ENCODE measurements around the gene SPG7. TPM values are rescaled to one million over a fixed set of nuclear protein-coding genes. Genes with fewer than 3 reads are reported as not detected.
"Not testable (repeated sequence)": the region's sequence is repeated elsewhere in the genome, so short reads cannot be mapped to it uniquely, and the experiment has no call there.

Gene SPG7
- polyA plus RNA-seq, 1 experiment: 50.1 TPM

- no peak for DNase-seq (ENCODE audit: low read depth, low spot score)
- no peak for TF ChIP-seq CTCF (IDR thresholded peaks at IDR 0.05; ENCODE audit: low read depth, low read length)
- POLR2A ChIA-PET: no interaction called here
Observed at GRCh38 chr16:89583895-89584644, 75.9 kb downstream of the SPG7 start.

GRCh38 chr16:89584768-89585549 is 76.8 kb downstream of the SPG7 start:
- Histone ChIP-seq H3K4me3 (ENCODE audit: low read depth, low read length) (no peak overlapping the region), H3K9me3 (ENCODE audit: control insufficient read depth, insufficient read depth, low read length) (peaks cover 13% of the 10 kb centered on the region), H3K27me3 (ENCODE audit: control insufficient read depth, insufficient read depth, low read length) (no peaks in the 10 kb centered on the region), H3K27ac (ENCODE audit: low read depth, low read length) (no peak overlapping the region)
- DNase-seq (ENCODE audit: low read depth, low spot score): no peak
- no peak for TF ChIP-seq CTCF (IDR thresholded peaks at IDR 0.05; ENCODE audit: low read depth, low read length)
- ChIA-PET POLR2A (no interaction called here), CTCF (interaction anchor here (0.5 to 0.8 kb wide), 2 partner anchors 8 to 30 kb away, joined by 3 read pairs; no protein-coding TSS in a partner anchor)

More at GRCh38 chr16:89583895-89584644, 75.9 kb downstream of the SPG7 start:
- peaks cover 19% of the 10 kb centered on the region for H3K9me3 ChIP-seq (ENCODE audit: control insufficient read depth, insufficient read depth, low read length)
- H3K4me3 ChIP-seq (ENCODE audit: low read depth, low read length): no peak overlapping the region
- H3K27ac ChIP-seq (ENCODE audit: low read depth, low read length): no peak overlapping the region
- H3K27me3 ChIP-seq (ENCODE audit: control insufficient read depth, insufficient read depth, low read length): no peaks in the 10 kb centered on the region
- CTCF ChIA-PET: interaction anchor here (0.5 to 0.8 kb wide), 2 partner anchors 31 to 262 kb away, joined by 3 read pairs; no protein-coding TSS in a partner anchor

- no peak for TF ChIP-seq CTCF (IDR thresholded peaks at IDR 0.05; ENCODE audit: low read depth, low read length)
Observed at GRCh38 chr16:89586218-89586617, 78.0 kb downstream of the SPG7 start.

GRCh38 chr16:89586853-89587252 is 78.7 kb downstream of the SPG7 start:
- no peak overlapping the region for H3K4me3 ChIP-seq (ENCODE audit: low read depth, low read length)
- H3K9me3 ChIP-seq (ENCODE audit: control insufficient read depth, insufficient read depth, low read length): peaks cover 9% of the 10 kb centered on the region; the same call in 1 of the 2 replicates
- no peak for TF ChIP-seq CTCF (IDR thresholded peaks at IDR 0.05; ENCODE audit: low read depth, low read length)
- CTCF ChIA-PET: no interaction called here
- H3K27ac ChIP-seq (ENCODE audit: low read depth, low read length): peak overlapping the region; percentile 21
- DNase-seq (ENCODE audit: low read depth, low spot score): no peak
- no peaks in the 10 kb centered on the region for H3K27me3 ChIP-seq (ENCODE audit: control insufficient read depth, insufficient read depth, low read length)
- POLR2A ChIA-PET: no interaction called here

More at GRCh38 chr16:89586218-89586617, 78.0 kb downstream of the SPG7 start:
- H3K27me3 ChIP-seq (ENCODE audit: control insufficient read depth, insufficient read depth, low read length): no peaks in the 10 kb centered on the region
- peaks cover 9% of the 10 kb centered on the region; the same call in 1 of the 2 replicates for H3K9me3 ChIP-seq (ENCODE audit: control insufficient read depth, insufficient read depth, low read length)
- H3K4me3 ChIP-seq (ENCODE audit: low read depth, low read length): no peak overlapping the region
- ChIA-PET CTCF (no interaction called here), POLR2A (no interaction called here)
- H3K27ac ChIP-seq (ENCODE audit: low read depth, low read length): no peak overlapping the region
- DNase-seq (ENCODE audit: low read depth, low spot score): no peak

GRCh38 chr16:89587676-89588075 is 79.5 kb downstream of the SPG7 start:
- H3K27me3 ChIP-seq (ENCODE audit: control insufficient read depth, insufficient read depth, low read length); H3K27ac ChIP-seq (ENCODE audit: low read depth, low read length); H3K4me3 ChIP-seq (ENCODE audit: low read depth, low read length); DNase-seq (ENCODE audit: low read depth, low spot score); H3K9me3 ChIP-seq (ENCODE audit: control insufficient read depth, insufficient read depth, low read length); POLR2A ChIA-PET; CTCF ChIA-PET: not testable (repeated sequence)
